ENCODE measurements around the gene DUS2. TPM values are rescaled to one million over a fixed set of nuclear protein-coding genes. Genes with fewer than 3 reads are reported as not detected.

DUS2 gene
- total and polyA plus RNA-seq, 9 of the 15 experiments (the other 6 are each of a cell fraction or from before 2014, with no cell fraction given) = 5.8 to 22.5 (median 20.6) TPM

DNA sequence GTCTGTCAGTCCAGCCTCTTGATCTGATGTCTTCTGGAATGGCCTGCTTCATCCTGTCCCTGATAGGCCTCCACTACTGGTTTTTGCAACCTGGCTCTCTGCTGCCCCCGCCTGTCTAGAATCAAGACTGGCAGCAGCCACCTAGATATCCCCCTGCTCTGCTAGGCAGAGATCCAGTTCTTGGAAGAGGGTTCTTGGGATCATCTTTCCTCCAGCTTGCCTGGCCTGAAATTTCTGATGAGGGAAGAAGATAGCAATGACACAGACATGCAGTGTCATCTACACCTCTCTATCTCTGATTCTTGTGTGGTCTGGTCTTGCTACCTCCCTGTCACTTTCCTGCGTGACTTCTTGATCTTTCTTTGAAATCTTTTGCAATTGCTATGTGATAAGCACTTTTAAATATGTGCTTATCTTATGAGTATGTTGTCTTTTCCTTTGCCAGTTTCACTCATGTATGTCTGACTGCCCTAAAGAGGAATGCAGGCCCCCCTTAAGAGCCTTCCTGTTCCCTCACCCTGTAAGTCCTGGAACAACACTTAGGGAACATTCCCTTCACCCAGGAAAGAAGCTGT is 41.8 kb downstream of the DUS2 start (continued):
- TF ChIP-seq EP300 (IDR thresholded peaks at IDR 0.05; ENCODE audit: low read length) (peak; percentile 54), MAZ (CRISPR knock-in tag; conservative IDR thresholded peaks at IDR 0.05 in 1 of 2, IDR thresholded peaks at IDR 0.05 in 1 of 2) (peak in 1 of 2 experiments; percentile 84; a peak in 2 of 4 replicates), KDM1A (IDR thresholded peaks at IDR 0.05) (peak in 1 of 2 experiments; percentile 10; a peak in 1 of 4 replicates), SOX6 (IDR thresholded peaks at IDR 0.05) (peak; percentile 73; the same call in 1 of the 2 replicates), FOSL1 (tag; conservative IDR thresholded peaks at IDR 0.05) (peak; percentile 69), NFE2 (IDR thresholded peaks at IDR 0.05; ENCODE audit: low read depth) (peak; percentile 76), C11orf30 (IDR thresholded peaks at IDR 0.05; ENCODE audit: low read depth) (peak; percentile 55), SPI1 (IDR thresholded peaks at IDR 0.05; ENCODE audit: borderline replicate concordance, low read depth, low read length) (no peak), SP1 (CRISPR knock-in tag; IDR thresholded peaks at IDR 0.05) (peak; percentile 64; the same call in 1 of the 2 replicates), THRA (IDR thresholded peaks at IDR 0.05) (no peak), MTA1 (IDR thresholded peaks at IDR 0.05; ENCODE audit: borderline replicate concordance) (peak; percentile 89; the same call in 1 of the 2 replicates), TEAD2 (tag; IDR thresholded peaks at IDR 0.05) (no peak), PCBP1 (IDR thresholded peaks at IDR 0.05; ENCODE audit: low read depth, low read length, poor library complexity, severe bottlenecking) (no peak), CHCHD3 (CRISPR knock-in tag; IDR thresholded peaks at IDR 0.05) (no peak), TOE1 (IDR thresholded peaks at IDR 0.05; ENCODE audit: borderline replicate concordance) (no peak), TOE1 (CRISPR knock-in tag; IDR thresholded peaks at IDR 0.05; ENCODE audit: borderline replicate concordance, low read depth) (peak; percentile 46; the same call in 1 of the 2 replicates), PCBP2 (IDR thresholded peaks at IDR 0.05; ENCODE audit: low read depth, low read length, poor library complexity, severe bottlenecking) (no peak), XRCC5 (IDR thresholded peaks at IDR 0.05; ENCODE audit: low read depth, low read length) (peak; percentile 65; the same call in 1 of the 2 replicates)
- TF ChIP-seq, protein P1, sequence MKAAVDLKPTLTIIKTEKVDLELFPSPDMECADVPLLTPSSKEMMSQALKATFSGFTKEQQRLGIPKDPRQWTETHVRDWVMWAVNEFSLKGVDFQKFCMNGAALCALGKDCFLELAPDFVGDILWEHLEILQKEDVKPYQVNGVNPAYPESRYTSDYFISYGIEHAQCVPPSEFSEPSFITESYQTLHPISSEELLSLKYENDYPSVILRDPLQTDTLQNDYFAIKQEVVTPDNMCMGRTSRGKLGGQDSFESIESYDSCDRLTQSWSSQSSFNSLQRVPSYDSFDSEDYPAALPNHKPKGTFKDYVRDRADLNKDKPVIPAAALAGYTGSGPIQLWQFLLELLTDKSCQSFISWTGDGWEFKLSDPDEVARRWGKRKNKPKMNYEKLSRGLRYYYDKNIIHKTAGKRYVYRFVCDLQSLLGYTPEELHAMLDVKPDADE (conservative IDR thresholded peaks at IDR 0.05; ENCODE audit: control insufficient read depth, low read depth, low read length) = no peak
- TF ChIP-seq, protein P2, sequence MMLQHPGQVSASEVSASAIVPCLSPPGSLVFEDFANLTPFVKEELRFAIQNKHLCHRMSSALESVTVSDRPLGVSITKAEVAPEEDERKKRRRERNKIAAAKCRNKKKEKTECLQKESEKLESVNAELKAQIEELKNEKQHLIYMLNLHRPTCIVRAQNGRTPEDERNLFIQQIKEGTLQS (IDR thresholded peaks at IDR 0.05) = no peak; the same call in 1 of the 2 replicates
- TF ChIP-seq, protein P2 (CRISPR knock-in tag; conservative IDR thresholded peaks at IDR 0.05) = no peak
- TF ChIP-seq, protein P3, sequence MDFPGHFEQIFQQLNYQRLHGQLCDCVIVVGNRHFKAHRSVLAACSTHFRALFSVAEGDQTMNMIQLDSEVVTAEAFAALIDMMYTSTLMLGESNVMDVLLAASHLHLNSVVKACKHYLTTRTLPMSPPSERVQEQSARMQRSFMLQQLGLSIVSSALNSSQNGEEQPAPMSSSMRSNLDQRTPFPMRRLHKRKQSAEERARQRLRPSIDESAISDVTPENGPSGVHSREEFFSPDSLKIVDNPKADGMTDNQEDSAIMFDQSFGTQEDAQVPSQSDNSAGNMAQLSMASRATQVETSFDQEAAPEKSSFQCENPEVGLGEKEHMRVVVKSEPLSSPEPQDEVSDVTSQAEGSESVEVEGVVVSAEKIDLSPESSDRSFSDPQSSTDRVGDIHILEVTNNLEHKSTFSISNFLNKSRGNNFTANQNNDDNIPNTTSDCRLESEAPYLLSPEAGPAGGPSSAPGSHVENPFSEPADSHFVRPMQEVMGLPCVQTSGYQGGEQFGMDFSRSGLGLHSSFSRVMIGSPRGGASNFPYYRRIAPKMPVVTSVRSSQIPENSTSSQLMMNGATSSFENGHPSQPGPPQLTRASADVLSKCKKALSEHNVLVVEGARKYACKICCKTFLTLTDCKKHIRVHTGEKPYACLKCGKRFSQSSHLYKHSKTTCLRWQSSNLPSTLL (IDR thresholded peaks at IDR 0.05) = peak; percentile 96
